DOHH2 (cell line): Measurements from ENCODE around the gene POLRMT.

Source experiments
- H3F3A ChIP-seq: fragments of 200-600 bp; sonication (generic), shearing (Covaris generic); 2 replicates; pipeline ENCODE4 v1.6.0; 2016; ENCODE audit warnings: antibody characterized with exemption, mild to moderate bottlenecking; ENCODE audit not compliant: control insufficient read depth, insufficient read depth
- H3K27ac ChIP-seq: fragments of 200-600 bp; sonication (generic); 2 replicates; pipeline ENCODE4 v1.5.1; 2014; ENCODE audit warnings: low read depth, mild to moderate bottlenecking, low read length, moderate library complexity
- H3K27me3 ChIP-seq: fragments of 200-600 bp; sonication (generic); 2 replicates; pipeline ENCODE4 v1.6.1; 2014; ENCODE audit warnings: mild to moderate bottlenecking, low read length, mixed read lengths; ENCODE audit not compliant: control insufficient read depth
- H3K36me3 ChIP-seq: fragments of 200-600 bp; sonication (generic); 2 replicates; pipeline ENCODE4 v1.6.1; 2014; ENCODE audit warnings: mild to moderate bottlenecking, low read length, moderate library complexity, mixed read lengths; ENCODE audit not compliant: control insufficient read depth
- H3K4me1 ChIP-seq: fragments of 200-600 bp; sonication (generic); 2 replicates; pipeline ENCODE4 v1.6.1; 2014; ENCODE audit warnings: mild to moderate bottlenecking, low read length, mixed read lengths; ENCODE audit not compliant: control insufficient read depth
- H3K4me2 ChIP-seq: fragments of 200-600 bp; sonication (generic); 2 replicates; pipeline ENCODE4 v1.6.0; 2014; ENCODE audit warnings: mild to moderate bottlenecking, low read length, moderate library complexity
- H3K4me3 ChIP-seq: fragments of 200-600 bp; sonication (generic); 2 replicates; pipeline ENCODE4 v1.5.1; 2014; ENCODE audit warnings: mild to moderate bottlenecking, low read length, mixed read lengths
- H3K79me2 ChIP-seq: fragments of 200-600 bp; sonication (generic); 2 replicates; pipeline ENCODE4 v1.6.1; 2014; ENCODE audit warnings: mild to moderate bottlenecking, low read length, mixed read lengths; ENCODE audit not compliant: control insufficient read depth
- H3K9me2 ChIP-seq: fragments of 200-600 bp; sonication (generic); replicated peaks from 2 replicates; pipeline ENCODE4 v1.6.1; 2014; ENCODE audit warnings: mild to moderate bottlenecking, low read length, mixed read lengths; ENCODE audit not compliant: control insufficient read depth
- H3K9me3 ChIP-seq: fragments of 200-600 bp; sonication (generic); 2 replicates; pipeline ENCODE4 v1.6.1; 2014; ENCODE audit warnings: antibody characterized with exemption, low read length, mixed read lengths; ENCODE audit not compliant: control insufficient read depth, insufficient read depth
- H4K20me1 ChIP-seq: fragments of 200-600 bp; sonication (generic); 2 replicates; pipeline ENCODE4 v1.6.0; 2014; ENCODE audit warnings: low read depth, mild to moderate bottlenecking, antibody characterized with exemption, low read length, moderate library complexity; ENCODE audit not compliant: control insufficient read depth, insufficient read depth
- EZH2phosphoT487 ChIP-seq: fragments of 200-600 bp; sonication (generic); IDR thresholded peaks from 2 replicates; pipeline ENCODE4 v1.6.1; 2017; ENCODE audit warnings: borderline replicate concordance, mild to moderate bottlenecking, antibody characterized with exemption, low read length, moderate library complexity, mixed read lengths
- TF ChIP-seq, protein P1 (sequence below): fragments of 200-600 bp; sonication (generic); IDR thresholded peaks from one replicate; pipeline ENCODE4 v1.5.1; 2014; ENCODE audit warnings: antibody characterized with exemption, mild to moderate bottlenecking, low read depth, low read length; ENCODE audit not compliant: poor library complexity, severe bottlenecking

The POLRMT gene

DNA sequence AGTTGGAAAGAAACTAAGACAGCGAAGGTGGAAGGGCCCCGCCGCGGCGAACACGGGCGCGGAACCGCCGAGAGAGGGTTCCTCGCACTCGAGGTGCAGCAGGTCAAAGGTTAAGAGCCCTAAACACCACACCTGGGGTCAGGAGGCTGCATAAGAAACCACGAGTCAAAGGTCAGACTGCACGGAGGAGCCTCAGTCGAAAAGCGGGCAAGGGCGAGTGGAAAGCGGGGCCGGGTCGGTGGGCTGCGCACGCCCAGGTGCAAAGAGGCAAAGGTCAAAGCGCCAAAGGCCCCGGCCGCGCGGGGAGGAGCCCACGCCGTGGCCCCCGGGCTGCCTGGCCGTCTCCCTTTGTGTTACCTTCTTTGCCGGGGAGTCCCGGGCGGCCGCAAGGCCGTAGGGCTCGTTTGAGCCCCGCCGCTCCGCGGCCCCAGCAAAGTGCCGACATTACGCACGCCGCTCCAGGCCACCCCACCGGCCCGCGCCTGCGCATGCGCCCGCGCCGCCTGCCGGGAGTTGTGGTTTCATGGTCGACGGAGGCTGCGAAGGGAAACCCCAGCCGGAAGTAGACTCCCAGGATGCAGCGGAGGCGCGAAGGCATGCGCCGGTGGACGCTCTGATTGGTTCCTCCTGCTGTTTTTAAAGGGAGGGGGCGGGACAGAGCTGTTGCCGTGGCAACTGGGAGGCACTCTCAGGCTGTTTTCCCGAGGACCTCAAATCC lies at the start of gene POLRMT:
TSS of gene POLRMT (minus strand) at position 470 of the 718 bp plus-strand sequence. CDS start at position 445, 25 bp downstream.
- peaks cover 52% of the 10 kb centered on the region for H3K79me2 ChIP-seq
- peaks cover 2% of the 10 kb centered on the region; the same call in 1 of the 2 replicates for H3K27me3 ChIP-seq
- no peaks in the 10 kb centered on the region; the same call in 1 of the 2 replicates for H3F3A ChIP-seq
- peak within 1 kb of the TSS; percentile 98 for H3K4me3 ChIP-seq
- H4K20me1 ChIP-seq: peaks cover 4% of the 10 kb centered on the region; the same call in 1 of the 2 replicates
- TF ChIP-seq, protein P1, sequence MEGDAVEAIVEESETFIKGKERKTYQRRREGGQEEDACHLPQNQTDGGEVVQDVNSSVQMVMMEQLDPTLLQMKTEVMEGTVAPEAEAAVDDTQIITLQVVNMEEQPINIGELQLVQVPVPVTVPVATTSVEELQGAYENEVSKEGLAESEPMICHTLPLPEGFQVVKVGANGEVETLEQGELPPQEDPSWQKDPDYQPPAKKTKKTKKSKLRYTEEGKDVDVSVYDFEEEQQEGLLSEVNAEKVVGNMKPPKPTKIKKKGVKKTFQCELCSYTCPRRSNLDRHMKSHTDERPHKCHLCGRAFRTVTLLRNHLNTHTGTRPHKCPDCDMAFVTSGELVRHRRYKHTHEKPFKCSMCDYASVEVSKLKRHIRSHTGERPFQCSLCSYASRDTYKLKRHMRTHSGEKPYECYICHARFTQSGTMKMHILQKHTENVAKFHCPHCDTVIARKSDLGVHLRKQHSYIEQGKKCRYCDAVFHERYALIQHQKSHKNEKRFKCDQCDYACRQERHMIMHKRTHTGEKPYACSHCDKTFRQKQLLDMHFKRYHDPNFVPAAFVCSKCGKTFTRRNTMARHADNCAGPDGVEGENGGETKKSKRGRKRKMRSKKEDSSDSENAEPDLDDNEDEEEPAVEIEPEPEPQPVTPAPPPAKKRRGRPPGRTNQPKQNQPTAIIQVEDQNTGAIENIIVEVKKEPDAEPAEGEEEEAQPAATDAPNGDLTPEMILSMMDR: no peak
- TF ChIP-seq EZH2phosphoT487: no peak
- H3K4me1 ChIP-seq: peaks cover 28% of the 10 kb centered on the region
- H3K9me2 ChIP-seq: no peaks in the 10 kb centered on the region
- H3K36me3 ChIP-seq: peaks cover 31% of the 10 kb centered on the region
- H3K9me3 ChIP-seq: no peaks in the 10 kb centered on the region
- peak within 1 kb of the TSS; percentile 88 for H3K4me2 ChIP-seq
- peak within 1 kb of the TSS; percentile 44 for H3K27ac ChIP-seq

DNA sequence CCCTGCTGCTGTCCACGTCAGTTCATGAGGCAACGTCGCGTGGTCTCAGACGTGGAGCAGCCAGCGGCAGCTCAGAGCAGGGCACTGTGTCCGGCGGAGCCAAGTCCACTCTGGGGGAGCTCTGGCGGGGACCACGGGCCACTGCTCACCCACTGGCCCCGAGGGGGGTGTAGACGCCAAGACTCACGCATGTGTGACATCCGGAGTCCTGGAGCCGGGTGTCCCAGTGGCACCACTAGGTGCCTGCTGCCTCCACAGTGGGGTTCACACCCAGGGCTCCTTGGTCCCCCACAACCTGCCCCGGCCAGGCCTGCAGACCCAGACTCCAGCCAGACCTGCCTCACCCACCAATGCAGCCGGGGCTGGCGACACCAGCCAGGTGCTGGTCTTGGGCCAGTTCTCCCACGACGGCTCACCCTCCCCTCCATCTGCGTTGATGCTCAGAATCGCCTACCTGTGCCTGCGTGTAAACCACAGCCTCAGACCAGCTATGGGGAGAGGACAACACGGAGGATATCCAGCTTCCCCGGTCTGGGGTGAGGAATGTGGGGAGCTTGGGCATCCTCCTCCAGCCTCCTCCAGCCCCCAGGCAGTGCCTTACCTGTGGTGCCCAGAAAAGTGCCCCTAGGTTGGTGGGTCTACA lies 49.5 kb upstream of the POLRMT start:
- H3K9me2 ChIP-seq: no peaks in the 10 kb centered on the region
- 0 out of 2 replicates have a peak, but pooled peaks cover 3% of the 10 kb centered on the region for H3F3A ChIP-seq
- TF ChIP-seq EZH2phosphoT487: no peak
- TF ChIP-seq, protein P1: no peak
- H3K36me3 ChIP-seq: no peaks in the 10 kb centered on the region
- no peaks in the 10 kb centered on the region; the same call in 1 of the 2 replicates for H4K20me1 ChIP-seq
- H3K27me3 ChIP-seq: no peaks in the 10 kb centered on the region
- no peak overlapping the region for H3K4me2 ChIP-seq
- H3K4me1 ChIP-seq: peaks cover 13% of the 10 kb centered on the region
- H3K4me3 ChIP-seq: no peak overlapping the region
- H3K27ac ChIP-seq: no peak overlapping the region
- no peaks in the 10 kb centered on the region for H3K9me3 ChIP-seq
- peaks cover 5% of the 10 kb centered on the region; the same call in 1 of the 2 replicates for H3K79me2 ChIP-seq

DNA sequence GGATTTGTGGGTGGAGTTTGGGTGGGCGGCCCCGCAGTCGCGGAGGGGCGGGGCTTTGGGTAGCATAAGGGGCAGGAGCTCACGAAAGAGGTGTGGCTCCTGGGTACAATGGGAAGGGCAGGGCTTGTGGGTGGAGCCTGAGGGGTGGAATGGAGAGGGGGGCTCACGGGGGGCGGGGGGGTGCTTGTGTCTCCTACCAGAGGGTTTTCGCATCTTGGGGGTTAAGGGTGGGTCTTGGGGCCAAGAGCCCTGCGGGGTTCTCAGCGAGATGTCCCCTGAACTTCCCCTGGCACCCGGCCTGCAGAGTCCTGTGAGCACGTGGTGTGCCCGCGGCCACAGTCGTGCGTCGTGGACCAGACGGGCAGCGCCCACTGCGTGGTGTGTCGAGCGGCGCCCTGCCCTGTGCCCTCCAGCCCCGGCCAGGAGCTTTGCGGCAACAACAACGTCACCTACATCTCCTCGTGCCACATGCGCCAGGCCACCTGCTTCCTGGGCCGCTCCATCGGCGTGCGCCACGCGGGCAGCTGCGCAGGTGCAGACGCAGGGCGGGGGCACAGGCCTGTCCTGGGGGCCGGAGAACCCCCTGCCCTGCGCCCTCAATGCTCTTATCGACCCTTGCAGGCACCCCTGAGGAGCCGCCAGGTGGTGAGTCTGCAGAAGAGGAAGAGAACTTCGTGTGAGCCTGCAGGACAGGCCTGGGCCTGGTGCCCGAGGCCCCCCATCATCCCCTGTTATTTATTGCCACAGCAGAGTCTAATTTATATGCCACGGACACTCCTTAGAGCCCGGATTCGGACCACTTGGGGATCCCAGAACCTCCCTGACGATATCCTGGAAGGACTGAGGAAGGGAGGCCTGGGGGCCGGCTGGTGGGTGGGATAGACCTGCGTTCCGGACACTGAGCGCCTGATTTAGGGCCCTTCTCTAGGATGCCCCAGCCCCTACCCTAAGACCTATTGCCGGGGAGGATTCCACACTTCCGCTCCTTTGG lies 48.0 kb upstream of the POLRMT start:
- H3K4me3 ChIP-seq: peak overlapping the region; percentile 79
- H3K27ac ChIP-seq: peak overlapping the region; percentile 56; the same call in 1 of the 2 replicates

More for the DNA sequence above, 48.0 kb upstream of the POLRMT start:
- Histone ChIP-seq H4K20me1 (no peaks in the 10 kb centered on the region; the same call in 1 of the 2 replicates), H3K36me3 (no peaks in the 10 kb centered on the region), H3K4me2 (peak overlapping the region; percentile 81), H3K9me3 (no peaks in the 10 kb centered on the region), H3F3A (0 out of 2 replicates have a peak, but pooled peaks cover 4% of the 10 kb centered on the region), H3K4me1 (peaks cover 17% of the 10 kb centered on the region), H3K27me3 (no peaks in the 10 kb centered on the region), H3K9me2 (no peaks in the 10 kb centered on the region), H3K79me2 (peaks cover 5% of the 10 kb centered on the region; the same call in 1 of the 2 replicates)
- no peak for TF ChIP-seq EZH2phosphoT487
- TF ChIP-seq, protein P1: no peak
